Activated CD4-positive, alpha-beta T cell treated with anti-CD3 and anti-CD28 coated beads, Interleukin-2, Interleukin-4, amounts not matched to agents 100 ng/mL and 50 ng/mL, durations not matched to agents 16 hours and 8 hours (primary cell): Measurements from ENCODE around the gene CHPF.
A peak's percentile ranks its signal among the peaks of the same experiment; 100 is the strongest.

ENCODE experiments used
- DNase-seq: peaks from one replicate; pipeline ENCODE4 v3.0.0-alpha.2; 2020; ENCODE audit warnings: low spot score

The CHPF gene

GRCh38 chr2:219543596-219544358 is at the start of gene CHPF, which contains the start of gene TMEM198:
Gene CHPF (minus strand): TSS chr2:219543809. CDS start chr2:219543538, 271 bp downstream.
Gene TMEM198 (plus strand): TSS chr2:219544028. CDS start chr2:219544728, 700 bp downstream.
- DNase-seq = peak; percentile 96

- no peak for DNase-seq
Observed at GRCh38 chr2:219593154-219593553, 49.5 kb upstream of the CHPF start.

- DNase-seq = no peak
Observed at GRCh38 chr2:219592736-219593135, 49.1 kb upstream of the CHPF start.

- no peak for DNase-seq
Observed at GRCh38 chr2:219591091-219591490, 47.5 kb upstream of the CHPF start.

- DNase-seq = no peak
Observed at GRCh38 chr2:219581346-219581745, 37.7 kb upstream of the CHPF start.

- DNase-seq = no peak
Observed at GRCh38 chr2:219578811-219579613, 35.4 kb upstream of the CHPF start.

- no peak for DNase-seq
Observed at GRCh38 chr2:219576505-219577388, 33.1 kb upstream of the CHPF start.

- DNase-seq = no peak
Observed at GRCh38 chr2:219575566-219576504, 32.2 kb upstream of the CHPF start.

- no peak for DNase-seq
Observed at GRCh38 chr2:219574484-219575311, 31.1 kb upstream of the CHPF start.

GRCh38 chr2:219573166-219573565 is 29.6 kb upstream of the CHPF start:
- DNase-seq = no peak

- DNase-seq = no peak
Observed at GRCh38 chr2:219572237-219573001, 28.8 kb upstream of the CHPF start, which contains the start of gene INHA. Gene INHA (plus strand): TSS chr2:219572310. CDS start chr2:219572375, 65 bp downstream.

GRCh38 chr2:219571311-219572236 is 28.0 kb upstream of the CHPF start, which contains the start of gene OBSL1:
Gene OBSL1 (minus strand): TSS chr2:219571539. CDS start chr2:219571232, 307 bp downstream.
- DNase-seq = no peak

GRCh38 chr2:219570924-219571310 is 27.3 kb upstream of the CHPF start:
- DNase-seq = no peak

GRCh38 chr2:219570194-219570923 is 26.8 kb upstream of the CHPF start:
- no peak for DNase-seq

- no peak for DNase-seq
Observed at GRCh38 chr2:219569635-219570034, 26.0 kb upstream of the CHPF start.

GRCh38 chr2:219569041-219569440 is 25.4 kb upstream of the CHPF start:
- DNase-seq = no peak

- DNase-seq = no peak
Observed at GRCh38 chr2:219567791-219568361, 24.3 kb upstream of the CHPF start.
